Suprapubic skin (tissue), 4 donors: ENCODE measurements around the gene ALAD.

Experiments used
- CTCF ChIP-seq, 2 donors: fragments of 200-600 bp in 1 of 2; fragments of 450-650 bp in 1 of 2; sonication (generic) in 1 of 2; IDR thresholded peaks; one replicate each; pipeline ENCODE4 v1.5.1; 2016 to 2019; ENCODE audit warnings: antibody characterized with exemption in 2 of 2, mild to moderate bottlenecking in 1 of 2, moderate library complexity in 1 of 2
- EP300 ChIP-seq: sonication (generic); formaldehyde crosslinking; IDR thresholded peaks from one replicate; pipeline ENCODE4 v1.6.1; 2017; ENCODE audit warnings: antibody characterized with exemption
- POLR2A ChIP-seq, 2 donors: fragments of 450-650 bp; IDR thresholded peaks; one replicate each; pipeline ENCODE4 v1.6.1; 2017; ENCODE audit warnings: antibody characterized with exemption in 2 of 2, mild to moderate bottlenecking in 2 of 2, moderate library complexity in 2 of 2
- POLR2AphosphoS5 ChIP-seq, 3 donors: sonication (generic); formaldehyde crosslinking; IDR thresholded peaks; one replicate each; pipeline ENCODE4 v1.6.1; 2017; ENCODE audit warnings: antibody characterized with exemption in 3 of 3

- TF ChIP-seq CTCF (IDR thresholded peaks at IDR 0.05) = no peak
- TF ChIP-seq POLR2A (IDR thresholded peaks at IDR 0.05) = no peak
- no peak for TF ChIP-seq EP300
- no peak for TF ChIP-seq POLR2AphosphoS5 (IDR thresholded peaks at IDR 0.05)
Observed at GRCh38 chr9:113397203-113397631, 3.9 kb downstream of the ALAD start.
